ENCODE data around the gene KIAA1328. TPM values are rescaled to one million over a fixed set of nuclear protein-coding genes. Genes with fewer than 3 reads are reported as not detected.

KIAA1328 gene
- total and polyA plus RNA-seq, 9 of the 15 experiments (the other 6 are each of a cell fraction or from before 2014, with no cell fraction given) = 4.0 to 8.6 (median 7.4) TPM

GRCh38 chr18:37258819-37259218 lies 429.9 kb downstream of the KIAA1328 start (continued):
- TF ChIP-seq RFX5 (IDR thresholded peaks at IDR 0.05; ENCODE audit: low read depth, low read length) = no peak
- TF ChIP-seq ZNF398 (CRISPR knock-in tag; IDR thresholded peaks at IDR 0.05) = no peak
- TF ChIP-seq SIN3B (IDR thresholded peaks at IDR 0.05; ENCODE audit: low read depth) = no peak

- no peaks in the 10 kb centered on the region for H3K79me2 ChIP-seq (ENCODE audit: control insufficient read depth, insufficient read depth, low read length)
- no peak overlapping the region for H3K4me3 ChIP-seq
- ChIA-PET CTCF (ENCODE audit: low intra/inter-chr PET ratio) (no interaction called here), POLR2A (interaction anchor here (1.0 to 1.1 kb wide), 2 partner anchors 10 to 13 kb away, joined by 3 to 5 read pairs; no protein-coding TSS in a partner anchor)
- ATAC-seq (no peak), DNase-seq (ENCODE audit: extremely low read depth in 1 of 4, low spot score in 3 of 4) (no peak), FAIRE-seq (no peak)
- H3K4me1 ChIP-seq (replicated peaks in 1 of 2; ENCODE audit: control insufficient read depth in 2 of 2, insufficient read depth in 2 of 2, low read length in 2 of 2) = no peaks in the 10 kb centered on the region; a peak in 1 of 5 replicates
- H3K9ac ChIP-seq (ENCODE audit: insufficient read depth in 1 of 2, low read depth in 2 of 2, low read length in 2 of 2) = no peak overlapping the region
- no peak overlapping the region for H3K4me2 ChIP-seq (ENCODE audit: insufficient read depth, low read length)
- no peaks in the 10 kb centered on the region for H3K9me1 ChIP-seq (ENCODE audit: control insufficient read depth, insufficient read depth, low read length)
- 0% methylated on average over 5 of the region's 5 CpGs for WGBS (ENCODE audit: insufficient coverage, low coverage, missing lambda C conversion rate)
- H3K27me3 ChIP-seq (ENCODE audit: control insufficient read depth in 2 of 2, insufficient read depth in 2 of 2, low read length in 2 of 2) = peaks cover 5 to 14% of the 10 kb centered on the region in 2 experiments; a peak in 4 of 5 replicates
- BruUV-seq (replicated peaks) = no TSS peak
- in situ Hi-C loops (cut with MboI) = no loop called here
- no peaks in the 10 kb centered on the region for H3K9me3 ChIP-seq (replicated peaks; ENCODE audit: control insufficient read depth, insufficient read depth, low read depth, low read length)
- H3K27ac ChIP-seq (ENCODE audit: extremely low read depth, low read depth, low read length) = no peak overlapping the region
- H2AFZ ChIP-seq (ENCODE audit: low read depth, low read length) = no peak overlapping the region
- intact Hi-C loops (cut with micrococcal nuclease) = loop anchor here (10.0 kb wide), 1 partner anchor 315 kb away; no protein-coding TSS in a partner anchor
- no peaks in the 10 kb centered on the region for H3K36me3 ChIP-seq (ENCODE audit: control insufficient read depth, insufficient read depth, low read length)
- no peaks in the 10 kb centered on the region for H4K20me1 ChIP-seq (replicated peaks; ENCODE audit: control insufficient read depth, insufficient read depth, low read length)
- TF ChIP-seq ZNF23 (CRISPR knock-in tag; IDR thresholded peaks at IDR 0.05) (no peak), ZNF354B (CRISPR knock-in tag; IDR thresholded peaks at IDR 0.05) (no peak), NCOA2 (IDR thresholded peaks at IDR 0.05; ENCODE audit: partially characterized antibody in 2 of 2) (no peak), ILF3 (IDR thresholded peaks at IDR 0.05; ENCODE audit: borderline replicate concordance) (no peak), E2F8 (IDR thresholded peaks at IDR 0.05; ENCODE audit: low read depth, partially characterized antibody) (no peak), POLR2B (IDR thresholded peaks at IDR 0.05; ENCODE audit: low read depth, partially characterized antibody) (no peak), ZNF217 (CRISPR knock-in tag; IDR thresholded peaks at IDR 0.05) (no peak), ZNF12 (CRISPR knock-in tag; IDR thresholded peaks at IDR 0.05) (no peak), NCOA1 (IDR thresholded peaks at IDR 0.05; ENCODE audit: low read depth) (no peak), PRDM10 (IDR thresholded peaks at IDR 0.05; ENCODE audit: partially characterized antibody) (no peak)
Observed at GRCh38 chr18:37259711-37260110, 430.8 kb downstream of the KIAA1328 start.

Data from K562 (cell line).